Measurements from ENCODE around the gene ALG9. TPM values are rescaled to one million over a fixed set of nuclear protein-coding genes. Genes with fewer than 3 reads are reported as not detected.

ALG9 gene
- total RNA-seq, 1 donor, result 49.7 TPM

- DNase-seq (ENCODE audit: low read depth), result peak; percentile 72
- no peak overlapping the region for H3K4me3 ChIP-seq (ENCODE audit: low read depth, low read length)
These were observed 55.9 kb downstream of the ALG9 start for GRCh38 chr11:111815489-111815888.

DNA sequence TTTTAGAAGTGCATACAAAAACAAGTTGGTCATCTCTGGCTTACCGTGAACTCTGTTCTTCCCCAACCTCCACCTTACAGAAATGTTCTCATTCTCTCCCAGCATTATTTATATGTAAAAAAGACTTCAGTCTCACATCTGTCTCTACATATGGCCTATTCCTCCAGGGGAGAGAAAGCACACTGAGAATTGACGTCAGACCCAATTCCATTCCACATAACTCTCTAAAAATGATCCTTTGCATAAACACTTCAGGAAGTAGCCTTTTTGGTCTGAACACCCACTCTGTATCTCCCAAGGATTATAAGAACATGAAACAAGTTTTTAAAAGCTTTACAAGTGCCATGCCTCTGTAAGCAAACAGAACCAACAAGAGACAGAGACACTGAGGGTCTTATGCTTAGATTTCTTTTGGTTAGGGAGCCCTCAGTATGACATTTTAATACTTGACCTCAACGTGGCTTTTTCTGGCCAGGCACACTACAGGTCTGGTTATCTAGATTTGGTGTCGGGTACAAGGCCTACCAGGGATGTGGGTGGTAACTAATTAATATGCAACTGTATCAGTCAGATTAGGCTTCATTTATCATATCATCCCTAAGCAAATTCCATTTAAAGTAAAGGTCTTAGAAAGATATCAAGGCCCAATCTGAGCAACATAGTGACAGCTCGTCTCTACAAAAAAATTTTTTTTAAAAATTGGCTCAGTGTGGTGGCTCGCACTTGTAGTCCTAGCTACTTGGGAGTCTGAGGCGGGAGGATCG is 56.6 kb downstream of the ALG9 start:
- DNase-seq (ENCODE audit: low read depth), result peak; percentile 99
- H3K4me3 ChIP-seq (ENCODE audit: low read depth, low read length), result peak overlapping the region; percentile 40
- TF ChIP-seq, protein P1, sequence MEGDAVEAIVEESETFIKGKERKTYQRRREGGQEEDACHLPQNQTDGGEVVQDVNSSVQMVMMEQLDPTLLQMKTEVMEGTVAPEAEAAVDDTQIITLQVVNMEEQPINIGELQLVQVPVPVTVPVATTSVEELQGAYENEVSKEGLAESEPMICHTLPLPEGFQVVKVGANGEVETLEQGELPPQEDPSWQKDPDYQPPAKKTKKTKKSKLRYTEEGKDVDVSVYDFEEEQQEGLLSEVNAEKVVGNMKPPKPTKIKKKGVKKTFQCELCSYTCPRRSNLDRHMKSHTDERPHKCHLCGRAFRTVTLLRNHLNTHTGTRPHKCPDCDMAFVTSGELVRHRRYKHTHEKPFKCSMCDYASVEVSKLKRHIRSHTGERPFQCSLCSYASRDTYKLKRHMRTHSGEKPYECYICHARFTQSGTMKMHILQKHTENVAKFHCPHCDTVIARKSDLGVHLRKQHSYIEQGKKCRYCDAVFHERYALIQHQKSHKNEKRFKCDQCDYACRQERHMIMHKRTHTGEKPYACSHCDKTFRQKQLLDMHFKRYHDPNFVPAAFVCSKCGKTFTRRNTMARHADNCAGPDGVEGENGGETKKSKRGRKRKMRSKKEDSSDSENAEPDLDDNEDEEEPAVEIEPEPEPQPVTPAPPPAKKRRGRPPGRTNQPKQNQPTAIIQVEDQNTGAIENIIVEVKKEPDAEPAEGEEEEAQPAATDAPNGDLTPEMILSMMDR (IDR thresholded peaks at IDR 0.05; ENCODE audit: insufficient read depth, low read depth, low read length), result no peak

More at GRCh38 chr11:111815489-111815888, 55.9 kb downstream of the ALG9 start:
- TF ChIP-seq, protein P1 (IDR thresholded peaks at IDR 0.05; ENCODE audit: insufficient read depth, low read depth, low read length), result no peak

GRCh38 chr11:111814106-111814505 is 57.3 kb downstream of the ALG9 start:
- DNase-seq (ENCODE audit: low read depth), result peak; percentile 74
- H3K4me3 ChIP-seq (ENCODE audit: low read depth, low read length), result peak overlapping the region; percentile 40
- TF ChIP-seq, protein P1 (IDR thresholded peaks at IDR 0.05; ENCODE audit: insufficient read depth, low read depth, low read length), result no peak

DNA sequence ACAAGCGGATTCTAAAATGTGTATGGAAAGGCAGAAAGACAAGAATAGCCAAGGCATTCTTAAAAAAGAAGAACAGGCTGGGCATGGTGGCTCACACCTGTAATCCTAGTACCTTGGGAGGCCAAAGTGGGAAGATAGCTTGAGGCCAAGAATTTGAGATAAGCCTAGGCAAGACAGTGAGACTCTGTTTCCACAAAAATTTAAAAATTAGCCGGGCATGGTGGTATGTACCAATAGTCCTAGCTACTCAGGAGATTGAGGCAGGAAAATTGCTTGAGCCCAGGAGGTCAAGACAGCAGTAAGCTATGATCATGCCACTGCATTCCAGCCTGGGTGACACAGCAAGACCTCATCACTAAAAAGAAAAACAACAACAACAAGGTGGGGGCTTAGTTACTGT is 59.2 kb downstream of the ALG9 start:
- TF ChIP-seq, protein P1 (IDR thresholded peaks at IDR 0.05; ENCODE audit: insufficient read depth, low read depth, low read length), result no peak
- DNase-seq (ENCODE audit: low read depth), result no peak
- H3K4me3 ChIP-seq (ENCODE audit: low read depth, low read length), result no peak overlapping the region

DNA sequence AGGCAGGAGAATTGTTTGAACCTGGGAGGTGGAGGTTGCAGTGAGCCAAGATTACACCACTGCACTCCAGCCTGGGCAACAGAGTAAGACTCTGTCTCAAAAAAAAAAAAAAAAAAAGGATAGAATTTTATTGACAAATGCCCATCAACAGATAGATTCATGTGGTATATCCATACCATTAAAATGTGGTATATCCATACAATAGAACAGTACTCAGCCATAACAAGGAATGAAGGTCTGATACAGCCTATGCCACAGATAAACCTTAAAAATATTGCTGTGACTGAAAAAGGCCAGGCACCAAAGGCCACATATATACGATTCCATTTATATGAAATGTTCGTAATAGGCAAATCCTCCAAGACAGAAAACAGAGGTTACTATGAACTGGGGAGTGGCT is 59.9 kb downstream of the ALG9 start:
- TF ChIP-seq, protein P1 (IDR thresholded peaks at IDR 0.05; ENCODE audit: insufficient read depth, low read depth, low read length), result no peak
- no peak for DNase-seq (ENCODE audit: low read depth)
- H3K4me3 ChIP-seq (ENCODE audit: low read depth, low read length), result no peak overlapping the region

DNA sequence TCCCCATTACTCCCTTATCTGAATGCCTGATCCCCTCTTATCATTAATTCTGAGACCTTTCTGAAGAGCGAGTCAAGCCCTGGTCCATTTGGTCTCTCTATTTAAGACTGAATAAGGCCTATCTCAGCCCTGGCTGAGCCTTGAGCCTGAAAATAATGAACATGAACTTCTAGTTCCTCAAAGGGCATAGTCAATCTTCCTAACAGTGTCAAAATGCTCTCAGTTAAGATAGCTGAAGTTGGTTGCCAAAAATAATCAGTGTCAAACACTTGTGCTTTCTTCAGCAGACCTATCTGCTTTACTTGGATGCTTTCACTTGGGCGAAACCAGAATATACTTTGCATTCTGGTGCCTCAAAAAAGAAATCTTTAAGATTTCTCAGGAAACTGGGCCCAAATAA is 62.5 kb downstream of the ALG9 start:
- no peak overlapping the region for H3K4me3 ChIP-seq (ENCODE audit: low read depth, low read length)
- DNase-seq (ENCODE audit: low read depth), result no peak
- TF ChIP-seq, protein P1 (IDR thresholded peaks at IDR 0.05; ENCODE audit: insufficient read depth, low read depth, low read length), result no peak
